ENCODE results near the gene MAN1A2. TPM values are rescaled to one million over a fixed set of nuclear protein-coding genes. Genes with fewer than 3 reads are reported as not detected.

The MAN1A2 gene
- total RNA-seq, 1 donor from 2014 or later = 66.5 TPM

DNA sequence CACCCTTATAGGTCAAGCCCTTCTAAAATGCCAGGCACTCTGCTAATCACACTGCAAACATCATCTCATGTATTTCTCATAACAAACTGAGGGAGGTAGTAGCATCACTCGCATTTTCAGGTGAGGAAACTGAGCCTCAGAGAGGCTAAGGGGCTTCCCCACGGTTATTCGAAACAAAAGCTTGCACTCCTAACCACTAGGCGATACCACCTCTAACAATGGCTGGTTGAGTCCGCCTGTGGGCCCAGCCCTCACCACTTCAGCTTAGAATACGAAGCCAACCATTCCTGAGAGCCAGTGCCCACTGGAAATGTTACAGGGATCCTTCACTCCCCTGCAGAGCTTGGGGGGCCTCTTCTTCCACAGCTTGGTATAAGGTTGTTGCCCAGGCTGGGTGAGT, 173.3 kb downstream of the MAN1A2 start:
- H3K4me1 Mint-ChIP-seq (ENCODE audit: low read depth) = peaks cover 7% of the 10 kb centered on the region
- no peaks in the 10 kb centered on the region for H3K27me3 Mint-ChIP-seq
- TF ChIP-seq, protein P1, sequence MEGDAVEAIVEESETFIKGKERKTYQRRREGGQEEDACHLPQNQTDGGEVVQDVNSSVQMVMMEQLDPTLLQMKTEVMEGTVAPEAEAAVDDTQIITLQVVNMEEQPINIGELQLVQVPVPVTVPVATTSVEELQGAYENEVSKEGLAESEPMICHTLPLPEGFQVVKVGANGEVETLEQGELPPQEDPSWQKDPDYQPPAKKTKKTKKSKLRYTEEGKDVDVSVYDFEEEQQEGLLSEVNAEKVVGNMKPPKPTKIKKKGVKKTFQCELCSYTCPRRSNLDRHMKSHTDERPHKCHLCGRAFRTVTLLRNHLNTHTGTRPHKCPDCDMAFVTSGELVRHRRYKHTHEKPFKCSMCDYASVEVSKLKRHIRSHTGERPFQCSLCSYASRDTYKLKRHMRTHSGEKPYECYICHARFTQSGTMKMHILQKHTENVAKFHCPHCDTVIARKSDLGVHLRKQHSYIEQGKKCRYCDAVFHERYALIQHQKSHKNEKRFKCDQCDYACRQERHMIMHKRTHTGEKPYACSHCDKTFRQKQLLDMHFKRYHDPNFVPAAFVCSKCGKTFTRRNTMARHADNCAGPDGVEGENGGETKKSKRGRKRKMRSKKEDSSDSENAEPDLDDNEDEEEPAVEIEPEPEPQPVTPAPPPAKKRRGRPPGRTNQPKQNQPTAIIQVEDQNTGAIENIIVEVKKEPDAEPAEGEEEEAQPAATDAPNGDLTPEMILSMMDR (IDR thresholded peaks at IDR 0.05; ENCODE audit: unreplicated experiment) = no peak
- H3K4me3 Mint-ChIP-seq (ENCODE audit: low read depth) = no peak overlapping the region
- DNase-seq (ENCODE audit: low spot score, unreplicated experiment) = no peak
- H3K9me3 Mint-ChIP-seq (ENCODE audit: low read depth) = no peaks in the 10 kb centered on the region
- H3K27ac Mint-ChIP-seq = no peak overlapping the region
- no peaks in the 10 kb centered on the region for H3K36me3 Mint-ChIP-seq (ENCODE audit: insufficient read depth)

DNA sequence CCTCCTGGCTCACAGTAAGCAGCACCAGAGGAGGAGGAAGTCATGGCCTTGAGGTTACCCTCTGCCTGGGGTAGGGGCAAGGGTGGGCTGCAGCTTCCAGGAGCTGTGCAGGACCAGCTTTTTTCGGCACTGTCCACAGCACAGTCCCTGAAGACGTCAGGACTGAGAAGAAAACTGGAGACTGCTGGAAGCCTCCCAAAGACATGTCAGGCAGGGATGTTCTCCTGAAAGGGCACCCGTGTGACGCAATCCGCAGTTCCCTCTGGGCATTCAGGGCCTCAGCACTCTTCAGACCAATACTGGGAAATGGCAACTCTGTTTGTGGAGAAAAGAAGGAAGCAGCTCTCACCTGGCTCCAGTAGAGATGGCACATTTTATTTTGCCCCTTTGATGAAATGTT, 173.8 kb downstream of the MAN1A2 start:
- no peak for DNase-seq (ENCODE audit: low spot score, unreplicated experiment)
- Mint-ChIP-seq H3K27ac (no peak overlapping the region), H3K36me3 (ENCODE audit: insufficient read depth) (no peaks in the 10 kb centered on the region), H3K27me3 (no peaks in the 10 kb centered on the region), H3K4me3 (ENCODE audit: low read depth) (no peak overlapping the region), H3K4me1 (ENCODE audit: low read depth) (peaks cover 7% of the 10 kb centered on the region), H3K9me3 (ENCODE audit: low read depth) (no peaks in the 10 kb centered on the region)
- TF ChIP-seq, protein P1 (IDR thresholded peaks at IDR 0.05; ENCODE audit: unreplicated experiment) = no peak

DNA sequence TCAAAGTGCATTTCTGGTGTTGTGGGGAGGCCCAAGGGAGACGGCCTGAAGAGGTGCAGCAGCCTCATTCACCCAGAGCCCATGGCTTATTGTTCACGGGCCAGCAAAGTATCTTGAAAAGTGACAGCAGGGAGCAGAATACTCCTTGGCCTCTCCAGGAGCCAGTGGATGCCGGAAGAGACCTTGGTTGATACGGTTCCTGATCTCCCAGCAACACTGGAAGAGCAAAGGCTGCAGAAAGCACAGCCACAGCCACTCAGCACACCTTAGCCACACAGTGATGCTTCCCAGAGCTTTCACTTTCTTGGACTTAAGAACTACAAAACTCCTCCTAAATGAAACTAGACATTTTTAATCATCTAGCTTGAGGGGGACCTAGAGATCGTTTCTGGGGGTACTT, 174.3 kb downstream of the MAN1A2 start:
- no peak for DNase-seq (ENCODE audit: low spot score, unreplicated experiment)
- no peaks in the 10 kb centered on the region for H3K9me3 Mint-ChIP-seq (ENCODE audit: low read depth)
- H3K4me1 Mint-ChIP-seq (ENCODE audit: low read depth) = peaks cover 7% of the 10 kb centered on the region
- no peaks in the 10 kb centered on the region for H3K36me3 Mint-ChIP-seq (ENCODE audit: insufficient read depth)
- TF ChIP-seq, protein P1 (IDR thresholded peaks at IDR 0.05; ENCODE audit: unreplicated experiment) = no peak
- no peak overlapping the region for H3K4me3 Mint-ChIP-seq (ENCODE audit: low read depth)
- H3K27me3 Mint-ChIP-seq = no peaks in the 10 kb centered on the region
- no peak overlapping the region for H3K27ac Mint-ChIP-seq

DNA sequence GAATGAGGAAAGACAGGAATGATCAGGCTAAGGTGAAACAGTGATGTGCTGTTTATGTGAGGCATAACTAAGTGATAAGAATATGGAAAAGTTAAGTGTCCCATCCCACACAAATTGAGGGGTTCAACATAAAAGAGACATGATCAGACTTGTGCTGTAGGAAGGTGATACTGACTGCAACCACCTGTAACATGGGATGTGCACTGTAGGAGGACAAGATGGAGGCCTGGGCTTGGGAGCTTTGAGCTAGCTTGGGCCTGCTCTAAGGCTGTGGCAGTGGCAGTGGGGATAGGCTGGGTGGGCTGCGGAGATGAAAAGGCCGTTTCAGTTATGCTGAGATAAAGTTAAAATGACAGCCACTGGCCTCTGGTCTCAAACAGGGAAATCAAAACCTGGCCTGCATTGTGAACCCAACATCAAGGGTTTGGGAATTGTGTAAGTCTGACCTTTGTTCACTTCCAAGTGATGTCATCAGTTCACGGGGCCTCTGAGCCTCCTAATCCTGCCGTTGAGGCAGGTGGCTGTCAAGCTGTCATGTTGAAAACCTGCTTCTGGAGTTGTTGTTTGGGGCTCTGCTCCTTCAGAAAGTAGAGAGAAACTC, 177.4 kb downstream of the MAN1A2 start:
- no peak for DNase-seq (ENCODE audit: low spot score, unreplicated experiment)
- H3K4me3 Mint-ChIP-seq (ENCODE audit: low read depth) = no peak overlapping the region
- TF ChIP-seq, protein P1 (IDR thresholded peaks at IDR 0.05; ENCODE audit: unreplicated experiment) = no peak
- no peaks in the 10 kb centered on the region for H3K9me3 Mint-ChIP-seq (ENCODE audit: low read depth)
- H3K4me1 Mint-ChIP-seq (ENCODE audit: low read depth) = peaks cover 9% of the 10 kb centered on the region
- no peak overlapping the region for H3K27ac Mint-ChIP-seq
- no peaks in the 10 kb centered on the region for H3K36me3 Mint-ChIP-seq (ENCODE audit: insufficient read depth)
- no peaks in the 10 kb centered on the region for H3K27me3 Mint-ChIP-seq

DNA sequence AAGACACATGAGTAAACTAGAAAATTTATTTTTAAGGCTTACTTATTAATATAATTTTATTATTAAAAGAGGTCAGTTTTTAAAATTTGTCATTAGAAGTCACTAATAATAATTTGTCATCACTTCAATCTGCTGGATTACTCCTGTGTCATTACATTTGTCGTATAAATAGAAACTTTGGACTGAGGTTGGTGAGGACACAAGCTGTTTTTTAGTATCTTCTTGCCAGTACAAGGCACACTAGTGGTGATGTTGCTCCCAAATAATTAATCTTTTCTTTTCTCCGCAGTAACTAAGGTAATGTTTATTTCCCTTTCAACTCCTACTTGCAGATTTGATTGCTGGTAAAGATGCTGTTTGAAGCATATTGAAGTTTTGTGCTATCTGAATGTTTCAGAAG, 179.2 kb downstream of the MAN1A2 start:
- TF ChIP-seq, protein P1 (IDR thresholded peaks at IDR 0.05; ENCODE audit: unreplicated experiment) = no peak
- no peak overlapping the region for H3K4me3 Mint-ChIP-seq (ENCODE audit: low read depth)

More for the DNA sequence above, 179.2 kb downstream of the MAN1A2 start:
- no peak for DNase-seq (ENCODE audit: low spot score, unreplicated experiment)
- Mint-ChIP-seq H3K4me1 (ENCODE audit: low read depth) (peaks cover 8% of the 10 kb centered on the region), H3K27me3 (no peaks in the 10 kb centered on the region), H3K27ac (no peak overlapping the region), H3K9me3 (ENCODE audit: low read depth) (no peaks in the 10 kb centered on the region), H3K36me3 (ENCODE audit: insufficient read depth) (no peaks in the 10 kb centered on the region)

Data from progenitor cell of endocrine pancreas (in vitro differentiated cells).